ENCODE measurements around the gene CDCA3.
"Not testable (repeated sequence)": the region's sequence is repeated elsewhere in the genome, so short reads cannot be mapped to it uniquely, and the experiment has no call there.

The CDCA3 gene

GRCh38 chr12:6872073-6873048 lies 21.3 kb upstream of the CDCA3 start:
- in situ Hi-C loops (cut with MboI; ENCODE audit: low sequenced_read_pairs) = no loop called here

DNA sequence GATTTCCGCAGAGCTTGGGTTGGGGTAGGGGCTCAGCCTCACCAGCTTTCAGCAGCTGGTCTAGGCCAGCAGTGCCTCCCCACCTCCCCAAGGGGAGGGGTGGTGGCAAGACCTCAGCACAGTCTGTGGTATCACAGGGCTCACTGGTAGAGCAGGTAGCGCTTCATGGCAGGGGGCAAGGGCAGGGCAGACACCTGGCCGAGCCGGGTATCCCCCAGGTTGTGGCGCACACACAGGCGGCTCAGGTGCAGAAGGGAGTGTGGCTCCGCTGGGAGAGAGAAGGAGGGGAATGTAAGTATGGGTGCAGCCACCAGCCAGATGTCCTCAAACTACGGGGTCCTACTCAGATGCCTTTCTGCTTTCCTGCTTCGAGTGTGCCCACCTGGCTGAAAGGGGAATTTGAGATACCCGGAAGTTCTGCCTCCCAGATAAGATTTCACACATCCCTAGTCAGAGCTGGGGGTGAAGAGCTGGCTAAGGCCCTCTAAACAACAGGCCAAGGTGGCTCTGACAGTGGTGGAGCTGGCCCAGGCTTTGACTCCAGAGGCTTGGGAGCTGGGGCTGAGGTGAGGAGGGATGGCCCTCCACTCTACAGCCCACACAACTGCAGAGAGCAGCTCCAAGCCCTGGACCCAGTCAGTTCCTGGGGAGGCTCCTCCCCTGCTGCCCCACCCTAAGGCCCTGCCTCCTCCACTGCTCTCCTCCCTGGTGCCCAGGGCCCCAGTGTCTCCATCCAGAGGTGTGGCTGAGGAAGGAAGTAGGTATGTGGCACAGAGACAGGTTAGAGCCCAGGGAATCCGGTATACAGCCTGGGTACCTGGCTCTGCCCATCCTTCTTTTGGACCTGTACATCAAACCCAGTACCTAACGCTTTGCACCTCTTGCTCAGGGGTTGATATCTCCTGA lies 20.2 kb upstream of the CDCA3 start:
- in situ Hi-C loops (cut with MboI; ENCODE audit: low sequenced_read_pairs) = no loop called here

GRCh38 chr12:6870304-6870703 lies 19.2 kb upstream of the CDCA3 start:
- in situ Hi-C loops (cut with MboI; ENCODE audit: low sequenced_read_pairs) = not testable (repeated sequence)

DNA sequence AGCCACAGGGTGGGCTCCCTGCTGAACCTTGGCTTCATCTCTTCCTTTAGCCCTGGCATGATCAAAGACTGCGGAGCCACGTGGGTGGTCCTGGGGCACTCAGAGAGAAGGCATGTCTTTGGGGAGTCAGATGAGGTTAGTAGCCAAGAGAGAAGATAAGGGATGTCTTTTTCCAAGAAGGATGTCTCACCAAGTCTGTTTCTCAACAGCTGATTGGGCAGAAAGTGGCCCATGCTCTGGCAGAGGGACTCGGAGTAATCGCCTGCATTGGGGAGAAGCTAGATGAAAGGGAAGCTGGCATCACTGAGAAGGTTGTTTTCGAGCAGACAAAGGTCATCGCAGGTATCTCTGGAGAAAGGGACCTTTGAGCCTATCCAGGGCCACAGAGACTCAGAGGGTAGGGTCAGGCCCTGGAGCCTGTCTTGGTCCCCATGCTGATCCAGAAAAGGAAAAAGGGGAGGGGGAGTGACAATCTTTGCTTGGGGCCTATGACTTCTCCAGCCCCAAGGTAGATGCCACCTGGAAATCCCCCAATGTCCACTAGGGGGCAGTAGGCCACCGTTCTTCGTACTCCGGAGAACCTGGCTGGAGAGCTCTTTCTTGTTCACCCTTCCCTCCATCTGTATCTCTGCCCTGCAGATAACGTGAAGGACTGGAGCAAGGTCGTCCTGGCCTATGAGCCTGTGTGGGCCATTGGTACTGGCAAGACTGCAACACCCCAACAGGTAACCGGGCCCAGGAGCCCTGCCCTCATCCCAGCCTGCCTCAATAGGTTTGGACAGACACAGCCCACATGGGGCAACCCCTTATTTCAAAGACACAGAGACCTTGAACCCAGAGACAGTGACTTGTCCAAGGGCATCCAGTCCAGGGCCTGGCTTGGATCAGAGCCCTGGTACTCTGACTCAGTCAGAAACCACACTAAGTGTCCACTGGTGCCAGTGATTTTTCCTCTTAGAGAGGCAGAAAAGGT lies 18.2 kb upstream of the CDCA3 start:
- in situ Hi-C loops (cut with MboI; ENCODE audit: low sequenced_read_pairs) = no loop called here

- in situ Hi-C loops (cut with MboI; ENCODE audit: low sequenced_read_pairs) = no loop called here
Observed at GRCh38 chr12:6868211-6869048, 17.3 kb upstream of the CDCA3 start.

DNA sequence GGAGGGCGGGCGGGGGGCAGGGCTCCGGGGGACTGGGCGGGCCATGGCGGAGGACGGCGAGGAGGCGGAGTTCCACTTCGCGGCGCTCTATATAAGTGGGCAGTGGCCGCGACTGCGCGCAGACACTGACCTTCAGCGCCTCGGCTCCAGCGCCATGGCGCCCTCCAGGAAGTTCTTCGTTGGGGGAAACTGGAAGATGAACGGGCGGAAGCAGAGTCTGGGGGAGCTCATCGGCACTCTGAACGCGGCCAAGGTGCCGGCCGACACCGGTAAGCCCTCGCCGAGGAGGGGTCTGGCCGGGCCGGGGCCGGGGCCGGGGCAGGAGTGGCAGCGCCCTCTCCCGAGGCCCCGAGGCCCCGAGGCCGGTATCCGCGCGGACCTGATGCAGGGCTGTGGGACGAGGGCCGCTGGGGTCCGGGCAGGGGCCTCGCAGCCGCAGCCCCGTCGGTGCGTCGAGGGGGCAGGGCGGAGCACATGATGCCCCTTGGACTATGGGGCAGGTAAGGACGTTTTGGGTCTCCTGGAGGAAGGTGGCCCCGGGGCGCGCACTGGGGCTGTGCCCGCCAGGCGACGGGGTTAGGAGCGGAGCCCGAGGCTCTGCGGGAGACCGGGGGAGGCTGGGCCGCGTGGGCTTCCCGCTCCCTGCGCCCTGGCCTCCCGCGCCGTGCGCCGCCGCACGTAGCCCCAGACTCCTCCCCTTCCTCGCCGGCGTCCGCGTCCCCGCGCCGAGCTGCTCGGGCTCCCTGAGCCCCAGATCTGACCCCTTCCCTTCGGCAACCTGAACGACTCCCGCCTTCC lies 16.5 kb upstream of the CDCA3 start, which contains the start of gene TPI1:
TSS of gene TPI1 (plus strand) at position 119 of the 798 bp plus-strand sequence. CDS start at position 155, 36 bp downstream.
- in situ Hi-C loops (cut with MboI; ENCODE audit: low sequenced_read_pairs) = no loop called here

DNA sequence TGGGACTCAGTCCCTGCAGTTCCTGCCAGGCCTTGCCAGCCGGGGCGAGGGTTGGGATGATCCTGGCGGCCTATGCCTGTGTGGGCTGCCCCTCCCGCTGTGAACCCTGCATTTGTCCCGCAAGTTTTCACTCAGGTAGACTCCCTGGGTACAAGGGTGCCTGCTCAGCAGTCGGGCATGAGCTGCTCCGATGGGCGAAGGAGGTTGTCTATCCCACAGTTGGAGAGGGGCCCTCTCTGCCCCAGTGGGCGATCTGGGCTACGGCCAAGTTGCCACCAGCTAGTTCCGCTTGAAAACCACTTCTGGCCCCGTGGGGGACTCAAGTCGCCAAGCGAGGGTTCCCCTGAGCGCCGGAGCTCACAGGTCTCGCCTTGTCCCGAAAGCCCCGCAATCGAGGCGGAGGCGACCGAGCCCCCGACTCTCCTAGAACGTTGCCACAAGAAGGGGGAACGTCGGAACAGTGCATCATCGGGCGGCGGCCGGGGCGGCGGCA lies 15.9 kb upstream of the CDCA3 start:
- in situ Hi-C loops (cut with MboI; ENCODE audit: low sequenced_read_pairs) = no loop called here

GRCh38 chr12:6866163-6866919 lies 15.3 kb upstream of the CDCA3 start:
- in situ Hi-C loops (cut with MboI; ENCODE audit: low sequenced_read_pairs) = no loop called here

GRCh38 chr12:6865307-6865706 lies 14.2 kb upstream of the CDCA3 start:
- in situ Hi-C loops (cut with MboI; ENCODE audit: low sequenced_read_pairs) = not testable (repeated sequence)

DNA sequence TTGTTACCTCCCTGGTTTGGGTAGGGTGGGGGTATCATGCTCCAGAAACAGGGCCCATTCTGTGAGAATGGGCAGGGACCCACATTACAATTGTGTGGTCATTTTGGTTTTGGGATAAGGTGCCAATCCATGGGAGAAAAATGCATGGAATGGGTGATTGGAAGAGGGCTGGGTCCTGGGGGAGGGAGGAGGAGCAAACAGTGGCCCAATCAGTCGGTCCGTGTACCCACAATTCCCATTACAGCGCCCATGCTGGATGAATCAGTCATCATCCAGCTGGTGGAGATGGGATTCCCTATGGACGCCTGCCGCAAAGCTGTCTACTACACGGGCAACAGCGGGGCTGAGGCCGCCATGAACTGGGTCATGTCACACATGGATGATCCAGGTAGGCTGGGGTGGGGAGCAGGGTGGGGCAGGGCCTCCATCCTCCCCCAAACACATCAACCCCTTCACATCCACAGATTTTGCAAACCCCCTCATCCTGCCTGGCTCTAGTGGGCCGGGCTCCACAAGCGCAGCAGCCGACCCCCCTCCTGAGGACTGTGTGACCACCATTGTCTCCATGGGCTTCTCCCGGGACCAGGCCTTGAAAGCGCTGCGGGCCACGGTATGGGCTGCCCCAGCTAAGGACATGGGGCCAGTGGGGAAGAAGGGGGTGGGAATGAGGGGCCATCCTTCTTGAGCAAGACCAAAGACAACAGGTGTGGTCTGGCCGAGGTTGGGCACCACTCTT lies 12.7 kb upstream of the CDCA3 start:
- in situ Hi-C loops (cut with MboI; ENCODE audit: low sequenced_read_pairs) = no loop called here

DNA sequence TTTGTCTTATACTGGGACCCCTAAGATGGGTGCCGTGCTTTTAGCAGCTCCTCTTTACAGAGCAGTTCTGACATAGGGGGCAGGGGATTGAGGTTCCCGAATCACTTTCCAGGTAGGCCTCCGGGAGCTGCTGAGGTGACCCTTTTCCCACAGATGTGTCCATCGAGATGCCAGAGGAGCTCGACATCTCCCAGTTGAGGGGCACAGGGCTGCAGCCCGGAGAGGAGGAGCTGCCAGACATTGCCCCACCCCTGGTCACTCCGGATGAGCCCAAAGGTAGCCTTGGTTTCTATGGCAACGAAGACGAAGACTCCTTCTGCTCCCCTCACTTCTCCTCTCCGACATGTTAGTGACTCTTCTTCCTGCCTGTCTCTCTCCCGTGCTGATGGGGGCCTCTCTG lies 11.9 kb upstream of the CDCA3 start:
- in situ Hi-C loops (cut with MboI; ENCODE audit: low sequenced_read_pairs) = no loop called here

GRCh38 chr12:6861391-6861790 lies 10.3 kb upstream of the CDCA3 start:
- in situ Hi-C loops (cut with MboI; ENCODE audit: low sequenced_read_pairs) = no loop called here

GRCh38 chr12:6860942-6861341 lies 9.9 kb upstream of the CDCA3 start:
- in situ Hi-C loops (cut with MboI; ENCODE audit: low sequenced_read_pairs) = no loop called here

GRCh38 chr12:6860116-6860515 lies 9.0 kb upstream of the CDCA3 start:
- in situ Hi-C loops (cut with MboI; ENCODE audit: low sequenced_read_pairs) = no loop called here

GRCh38 chr12:6858799-6859198 lies 7.7 kb upstream of the CDCA3 start:
- in situ Hi-C loops (cut with MboI; ENCODE audit: low sequenced_read_pairs) = no loop called here

- in situ Hi-C loops (cut with MboI; ENCODE audit: low sequenced_read_pairs) = no loop called here
Observed at GRCh38 chr12:6855322-6855721, 4.2 kb upstream of the CDCA3 start.

- in situ Hi-C loops (cut with MboI; ENCODE audit: low sequenced_read_pairs) = no loop called here
Observed at GRCh38 chr12:6854036-6854435, 3.0 kb upstream of the CDCA3 start.
